Measurements from ENCODE around the gene ZNRF4.

Gene ZNRF4

DNA sequence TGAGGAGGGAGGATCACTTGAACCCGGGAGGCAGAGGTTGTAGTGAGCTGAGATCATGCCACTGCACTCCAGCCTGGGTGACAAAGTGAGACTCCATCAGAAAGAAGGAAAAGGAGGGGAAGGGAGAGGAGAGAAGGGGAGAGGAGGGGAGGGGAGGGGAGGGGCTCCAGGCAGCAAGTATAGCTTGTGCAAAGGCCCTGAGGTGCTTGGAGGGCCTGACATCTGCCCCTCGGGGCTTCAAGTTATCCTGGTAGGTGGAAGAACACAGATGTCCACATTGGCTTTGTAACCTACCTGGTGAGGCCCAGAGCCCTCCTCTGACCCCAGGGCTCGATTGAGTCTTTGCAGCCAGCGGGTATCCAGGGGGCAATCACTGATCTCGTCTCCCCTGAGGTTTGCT lies 11.5 kb upstream of the ZNRF4 start:
- DNase-seq, result no peak

DNA sequence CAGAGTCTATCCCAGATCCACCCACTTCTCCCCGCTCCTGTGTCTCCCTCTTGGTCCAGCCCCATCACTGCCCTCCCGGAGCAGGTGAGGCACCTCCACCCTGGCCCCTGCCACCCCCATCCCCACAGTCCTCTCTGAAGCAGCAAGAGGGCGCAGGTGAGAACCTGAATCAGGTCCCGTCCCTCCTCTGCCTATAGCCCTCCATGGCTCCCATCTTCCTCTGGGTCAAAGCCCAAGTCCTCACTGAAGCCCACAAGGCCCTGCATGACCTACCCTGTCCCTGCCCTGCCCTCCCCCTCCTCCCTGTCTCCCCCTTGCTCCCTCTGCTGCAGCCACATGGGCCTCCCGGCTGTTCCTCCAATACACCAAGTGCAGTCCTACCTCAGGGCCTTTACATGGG lies 10.8 kb upstream of the ZNRF4 start:
- DNase-seq, result no peak

DNA sequence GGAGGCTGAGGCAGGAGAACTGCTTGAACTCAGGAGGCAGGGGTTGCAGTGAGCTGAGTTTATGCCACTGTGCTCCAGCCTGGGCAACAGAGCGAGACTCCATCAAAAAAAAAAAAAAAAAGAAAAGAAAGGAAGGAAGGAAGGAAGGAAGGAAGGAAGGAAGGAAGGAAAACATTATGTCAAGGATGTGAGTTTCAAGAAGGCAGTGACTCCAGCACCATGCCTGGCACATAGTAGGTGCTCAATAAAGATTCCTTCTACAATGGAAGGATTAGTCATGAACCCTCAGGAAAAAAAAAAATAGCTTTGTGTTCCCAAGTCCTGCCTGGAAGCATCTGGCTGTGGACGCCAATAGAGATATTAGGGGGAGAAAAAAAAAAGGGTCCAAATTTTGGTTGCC lies 10.1 kb upstream of the ZNRF4 start:
- no peak for DNase-seq

DNA sequence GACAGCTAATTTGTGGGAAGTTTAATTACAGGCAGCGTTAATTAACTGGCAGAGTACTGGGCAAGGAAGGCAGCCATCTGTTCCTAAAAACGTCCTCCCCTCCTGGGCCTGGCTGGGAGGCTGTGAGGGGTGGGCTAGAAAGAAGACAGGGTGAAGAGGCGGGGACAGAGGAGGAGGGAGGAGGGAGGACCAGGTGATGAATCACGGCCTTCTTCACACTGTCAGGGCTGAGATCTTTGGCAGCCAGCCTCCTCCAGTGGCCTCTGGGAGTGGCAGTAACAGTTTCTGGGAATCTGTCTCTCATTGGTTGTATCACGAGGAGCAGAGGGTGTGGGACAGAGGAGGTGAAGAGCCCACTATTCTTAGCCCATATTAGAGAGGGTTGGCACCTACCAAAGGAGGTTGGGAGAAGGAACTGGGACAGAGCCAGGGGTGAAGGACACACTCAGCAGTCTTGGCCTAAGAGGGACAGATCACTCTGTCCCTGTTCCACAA lies 9.6 kb upstream of the ZNRF4 start:
- no peak for DNase-seq

DNA sequence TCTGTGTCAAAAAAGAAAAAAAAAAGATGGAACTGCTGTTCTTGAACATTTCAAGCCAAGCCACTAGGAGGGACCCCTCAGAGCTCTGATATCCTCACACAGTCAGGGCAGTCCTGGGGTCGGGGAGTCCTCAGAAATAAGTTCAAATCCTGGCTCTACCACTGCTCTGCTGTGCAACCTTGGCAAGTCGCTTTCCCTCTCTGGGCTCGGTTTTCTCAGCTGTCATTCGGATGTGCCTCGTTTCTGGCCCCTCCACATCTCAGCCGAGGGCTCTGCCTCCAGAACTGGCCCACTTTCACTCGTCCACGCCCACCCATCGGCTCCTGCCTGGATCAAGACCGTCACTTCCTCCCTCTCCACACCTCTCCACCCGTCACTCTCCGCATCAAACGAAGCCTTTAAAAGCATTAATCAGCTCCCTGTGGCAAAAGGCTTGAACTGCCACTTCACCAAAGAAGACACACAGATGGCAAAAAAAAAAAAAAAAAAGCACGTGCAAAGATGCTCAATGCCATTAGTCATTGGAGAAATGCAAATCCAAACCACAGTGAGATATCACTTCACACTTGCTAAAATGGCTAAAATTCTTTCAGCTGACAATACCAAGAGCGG lies 7.4 kb upstream of the ZNRF4 start:
- no peak for DNase-seq

DNA sequence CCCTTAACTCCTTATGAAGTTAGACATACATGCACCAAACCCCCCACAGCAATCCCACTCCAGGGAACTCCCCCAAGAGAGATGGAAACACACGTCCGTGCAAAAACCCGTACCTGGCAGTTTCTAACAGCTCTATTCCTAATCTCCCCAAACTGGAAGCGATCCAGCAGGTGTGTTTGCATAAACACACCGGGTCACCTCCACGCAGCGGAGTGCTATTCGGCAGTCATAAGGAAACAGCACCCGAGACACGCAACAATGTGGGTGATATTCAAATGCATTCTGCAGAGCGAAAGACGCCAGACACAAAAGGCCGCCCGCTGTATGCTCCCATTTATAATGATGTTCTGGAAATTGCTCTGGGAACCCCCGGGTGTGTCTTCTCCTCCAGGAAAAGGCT lies 6.8 kb upstream of the ZNRF4 start:
- DNase-seq, result no peak

DNA sequence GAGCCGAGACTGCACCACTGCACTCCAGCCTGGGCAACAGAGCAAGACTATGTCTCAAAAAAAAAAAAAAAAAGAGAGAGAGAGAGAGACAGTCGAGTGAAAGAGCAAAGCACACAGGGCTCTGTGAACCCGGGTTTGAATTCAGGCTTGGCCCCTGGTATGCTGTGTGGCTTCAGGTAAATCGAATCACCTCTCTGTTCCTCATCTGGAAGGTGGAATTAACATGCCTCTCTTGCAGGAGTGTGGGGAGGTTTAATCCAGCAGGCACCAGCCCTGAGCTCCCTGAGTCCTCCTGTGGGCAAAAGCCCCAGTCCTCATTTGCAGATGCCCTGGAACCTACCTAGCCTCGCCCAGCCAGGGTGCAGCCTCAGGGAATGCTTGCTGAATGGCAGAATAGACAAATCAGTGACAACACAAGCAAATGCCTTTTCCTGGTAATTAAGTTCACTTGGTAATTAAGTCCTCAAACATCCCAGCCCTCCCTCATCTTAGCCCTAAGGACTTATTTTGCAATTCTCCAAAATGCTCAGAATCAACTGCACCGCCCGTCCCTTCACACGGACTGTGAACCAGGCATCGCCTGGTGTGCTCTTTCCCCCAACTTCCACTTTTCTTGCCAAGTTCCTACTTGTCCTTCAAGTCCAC lies 4.6 kb upstream of the ZNRF4 start:
- DNase-seq, result no peak

DNA sequence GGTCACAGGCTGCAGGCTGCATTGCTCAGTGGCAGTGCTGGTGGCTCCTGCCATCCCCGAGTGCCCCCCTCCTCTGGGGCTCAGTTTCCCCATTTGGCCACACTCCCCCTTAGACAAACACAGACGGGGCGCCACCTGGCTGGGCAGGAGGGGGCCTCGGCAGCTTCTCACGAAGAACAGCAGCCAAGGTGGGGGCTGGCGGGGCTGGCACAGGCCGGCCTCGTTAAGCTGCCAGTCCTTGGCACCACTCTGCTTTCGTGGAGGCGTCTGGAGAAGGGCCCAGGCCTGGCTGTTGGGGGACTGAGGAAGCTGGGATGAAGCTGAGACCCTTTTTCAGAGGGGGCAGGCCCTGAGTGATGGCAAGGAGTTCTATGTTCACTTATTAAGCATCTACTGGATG lies 3.7 kb upstream of the ZNRF4 start:
- no peak for DNase-seq

DNA sequence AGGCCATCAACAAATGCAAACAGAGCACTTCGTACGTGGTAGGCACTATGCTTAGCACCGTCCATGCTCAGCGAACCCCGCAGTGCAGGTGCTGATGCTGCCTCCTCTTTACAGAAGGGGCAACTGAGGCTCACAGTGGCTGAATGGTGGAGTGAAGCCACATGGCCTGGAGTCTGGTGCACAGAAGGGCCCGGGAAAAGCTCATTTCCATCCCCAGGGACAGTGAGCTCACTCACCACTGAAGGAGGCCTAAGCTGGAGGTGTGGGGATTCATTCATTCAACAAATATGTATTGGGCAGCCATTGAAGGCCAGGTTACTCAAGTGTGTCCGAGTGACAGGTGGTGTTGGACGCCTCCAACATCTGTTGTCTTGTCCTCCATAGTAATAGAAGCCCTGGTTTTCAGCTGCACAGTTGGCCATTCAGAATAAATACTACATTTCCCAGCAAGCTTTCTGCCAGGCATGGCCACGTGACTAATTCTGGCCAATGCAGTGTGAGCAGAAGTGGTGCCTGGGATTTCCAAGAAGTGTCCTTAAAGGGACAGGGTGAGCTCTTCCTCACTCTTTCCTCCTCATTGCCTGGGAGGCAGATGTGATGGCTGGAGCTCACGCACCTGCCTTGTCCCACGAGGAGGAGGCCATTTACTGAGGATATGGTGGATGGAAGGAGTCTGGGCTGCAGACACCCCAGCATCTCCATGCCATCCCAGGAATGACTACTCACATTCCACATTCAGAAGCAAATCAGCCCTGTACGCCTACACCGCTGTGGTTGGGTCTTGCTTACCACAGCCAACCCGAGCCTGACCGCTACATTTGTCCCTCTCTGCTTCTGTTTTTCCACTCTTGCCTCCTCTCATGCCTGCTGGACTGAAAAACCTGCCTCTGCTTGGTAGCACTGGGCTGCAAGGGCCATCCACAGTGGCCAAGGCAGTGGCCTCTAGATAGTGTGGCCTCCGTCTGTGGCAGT lies 2.3 kb upstream of the ZNRF4 start:
- no peak for DNase-seq

DNA sequence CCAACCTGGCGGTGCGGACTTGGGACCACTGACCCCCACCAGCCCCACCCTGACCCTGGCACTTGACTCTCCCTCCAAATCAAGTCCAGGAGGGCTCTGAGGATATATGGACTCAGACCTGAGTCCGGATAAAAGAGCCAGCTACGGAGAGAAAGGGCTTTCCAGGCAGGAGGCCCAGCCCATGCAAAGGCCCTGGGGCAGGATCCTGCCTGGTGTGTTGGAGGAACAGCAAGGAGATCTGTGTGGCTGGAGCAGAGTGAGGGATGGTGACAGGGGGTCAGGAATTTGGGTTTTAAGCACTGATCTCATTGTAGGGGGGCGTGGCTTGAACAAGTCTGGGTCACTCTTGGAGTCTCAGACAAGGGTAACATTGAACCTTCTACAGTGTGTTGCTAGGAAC lies 474 bp upstream of the ZNRF4 start:
- DNase-seq, result no peak

DNA sequence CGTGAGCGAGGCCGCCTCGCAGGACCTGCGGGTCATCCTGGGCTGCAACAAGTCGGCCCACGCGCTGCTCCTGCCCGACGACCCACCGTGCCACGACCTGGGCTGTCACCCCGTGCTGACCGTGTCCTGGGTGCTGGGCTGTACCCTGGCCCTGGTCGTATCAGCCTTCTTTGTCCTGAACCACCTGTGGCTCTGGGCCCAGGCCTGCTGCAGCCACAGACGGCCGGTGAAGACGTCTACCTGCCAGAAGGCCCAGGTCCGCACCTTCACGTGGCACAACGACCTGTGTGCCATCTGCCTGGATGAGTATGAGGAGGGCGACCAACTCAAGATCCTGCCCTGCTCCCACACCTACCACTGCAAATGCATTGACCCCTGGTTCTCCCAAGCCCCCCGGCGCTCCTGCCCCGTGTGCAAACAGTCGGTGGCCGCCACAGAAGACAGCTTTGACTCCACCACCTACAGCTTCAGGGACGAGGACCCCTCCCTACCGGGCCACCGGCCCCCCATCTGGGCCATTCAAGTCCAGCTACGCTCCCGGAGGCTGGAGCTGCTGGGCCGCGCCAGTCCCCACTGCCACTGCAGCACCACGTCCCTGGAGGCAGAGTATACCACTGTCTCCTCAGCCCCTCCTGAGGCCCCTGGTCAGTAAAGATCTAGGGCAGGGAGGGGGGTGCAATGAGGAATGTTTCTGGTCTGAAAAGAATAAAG lies 1.1 kb downstream of the ZNRF4 start:
- no peak for DNase-seq

DNA sequence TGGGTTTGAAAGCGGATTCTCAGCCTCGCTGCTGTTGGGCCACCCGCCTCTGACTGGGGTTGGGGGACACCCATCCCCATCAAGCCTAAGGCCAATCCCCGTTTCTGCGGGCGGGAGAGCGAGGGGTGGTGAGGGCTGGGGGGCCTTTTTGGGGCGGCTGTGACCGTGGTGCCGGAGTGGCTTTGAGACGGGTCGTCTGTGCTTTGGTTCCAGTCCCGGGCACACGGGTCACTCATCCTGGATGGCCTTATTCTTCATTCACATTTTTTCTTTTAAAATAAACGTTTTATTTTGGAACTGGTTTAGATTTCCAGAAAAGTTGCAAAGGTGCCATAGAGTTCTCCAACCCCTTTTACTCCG lies 1.6 kb downstream of the ZNRF4 start:
- DNase-seq, result no peak

DNA sequence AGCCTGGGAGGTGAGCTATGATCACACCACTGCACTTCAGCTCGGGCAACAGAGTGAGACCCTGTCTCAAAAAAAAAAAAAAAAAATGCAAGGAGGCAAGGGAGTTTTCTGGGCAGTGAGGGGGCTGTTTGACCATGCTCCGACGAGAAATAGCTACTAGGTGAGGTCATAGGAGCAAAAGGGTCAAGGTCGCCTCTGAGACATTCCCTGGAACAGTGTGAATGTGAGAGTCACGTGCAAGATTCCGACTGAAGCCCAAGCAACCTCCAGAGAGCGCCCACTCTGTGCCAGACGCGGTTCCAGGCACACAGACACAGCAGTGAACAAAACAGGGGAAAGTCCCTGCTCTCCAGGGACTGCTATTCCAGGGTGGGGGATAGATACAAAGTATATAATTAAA lies 2.5 kb downstream of the ZNRF4 start:
- no peak for DNase-seq

DNA sequence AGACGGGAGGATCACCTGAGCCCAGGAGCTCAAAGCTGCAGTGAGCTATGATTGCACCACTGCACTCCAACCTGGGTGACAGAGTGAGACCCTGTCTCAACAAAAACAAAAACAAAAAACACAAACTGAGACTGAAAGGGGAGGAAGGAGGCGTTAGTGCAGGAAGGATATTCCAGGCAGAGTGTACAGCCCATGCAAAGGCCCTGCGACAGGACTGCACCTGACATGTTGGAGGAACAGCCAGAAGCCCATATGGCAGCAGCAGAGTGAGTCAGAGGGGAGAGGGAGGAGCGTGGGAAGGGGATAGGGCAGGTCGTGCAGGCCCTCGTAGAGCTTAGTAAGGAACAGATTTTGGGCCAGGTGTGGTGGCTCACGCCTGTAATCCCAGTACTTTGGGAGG lies 3.2 kb downstream of the ZNRF4 start:
- no peak for DNase-seq

DNA sequence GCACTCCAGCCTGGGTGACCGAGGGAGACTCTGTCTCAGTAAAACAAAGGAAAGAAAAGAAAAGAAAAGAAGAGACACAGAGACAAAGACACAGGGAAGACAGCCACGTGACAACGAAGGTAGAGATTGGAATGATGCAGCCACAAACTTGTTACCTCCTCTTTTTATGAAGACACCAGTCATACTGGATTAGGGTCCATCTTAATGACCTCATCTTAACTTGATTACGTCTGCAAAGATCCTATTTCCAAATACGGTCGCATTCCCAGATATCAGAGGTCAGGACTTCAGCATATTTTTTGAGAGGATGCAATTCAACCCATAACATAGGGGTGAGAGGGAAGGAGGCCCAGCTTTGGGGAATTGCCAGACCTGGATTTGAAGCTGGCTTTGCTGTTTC lies 4.1 kb downstream of the ZNRF4 start:
- no peak for DNase-seq

DNA sequence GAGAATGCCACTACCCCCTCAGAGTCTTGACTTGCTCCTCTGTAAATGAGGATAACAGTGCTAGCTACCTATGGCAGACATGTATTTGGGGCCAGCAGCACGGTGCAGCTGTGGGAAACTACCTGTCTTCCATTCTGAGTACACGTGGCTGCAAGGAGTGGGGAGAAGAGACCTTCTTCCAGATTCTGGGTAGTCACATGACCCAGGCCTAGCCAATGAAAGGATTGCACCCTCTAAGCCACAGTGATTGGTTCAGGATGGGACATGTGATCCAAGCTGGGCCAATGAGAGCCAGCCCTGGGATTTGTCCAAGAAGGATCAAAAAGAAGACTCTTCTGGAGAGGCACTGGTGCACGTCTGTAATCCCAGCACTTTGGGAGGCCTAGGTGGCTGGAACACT lies 5.5 kb downstream of the ZNRF4 start:
- DNase-seq, result no peak

DNA sequence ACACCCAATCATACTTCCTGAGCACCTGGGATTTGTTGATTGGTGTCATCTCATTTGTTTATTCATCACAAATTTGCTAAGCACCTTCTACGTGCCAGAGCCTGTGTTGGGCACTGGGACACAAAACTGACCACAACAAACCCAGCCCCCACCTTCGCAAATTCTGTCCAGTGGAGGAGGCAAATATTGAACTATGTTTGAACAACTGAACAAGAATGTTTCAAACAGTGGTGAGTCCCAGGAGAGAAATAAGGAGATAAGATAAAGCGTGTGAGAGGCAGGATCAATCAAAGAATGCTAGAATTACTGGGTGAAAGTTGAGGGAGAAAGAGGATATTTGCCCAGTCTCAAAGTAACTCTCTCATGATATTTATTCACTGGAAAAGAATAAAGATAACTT lies 8.7 kb downstream of the ZNRF4 start:
- DNase-seq, result no peak

DNA sequence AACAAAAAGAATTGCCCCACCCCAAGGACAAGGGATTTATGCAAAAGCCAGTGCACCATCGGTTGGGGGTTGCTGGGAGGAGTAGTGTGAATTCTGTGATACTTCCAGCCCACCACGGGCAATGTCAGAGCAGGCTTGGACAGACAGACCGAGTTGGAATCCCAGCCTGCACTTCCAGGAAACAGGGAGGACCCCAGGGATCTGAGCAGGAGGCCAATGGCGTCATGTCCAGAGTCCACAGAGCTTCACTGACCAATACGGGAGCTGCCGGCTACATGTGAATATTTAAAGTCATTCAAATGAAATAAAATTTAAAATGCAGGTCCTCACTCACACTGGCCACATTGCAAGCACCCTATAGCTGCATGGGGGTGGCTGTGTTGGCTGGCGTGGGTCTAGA lies 10.9 kb downstream of the ZNRF4 start:
- no peak for DNase-seq

DNA sequence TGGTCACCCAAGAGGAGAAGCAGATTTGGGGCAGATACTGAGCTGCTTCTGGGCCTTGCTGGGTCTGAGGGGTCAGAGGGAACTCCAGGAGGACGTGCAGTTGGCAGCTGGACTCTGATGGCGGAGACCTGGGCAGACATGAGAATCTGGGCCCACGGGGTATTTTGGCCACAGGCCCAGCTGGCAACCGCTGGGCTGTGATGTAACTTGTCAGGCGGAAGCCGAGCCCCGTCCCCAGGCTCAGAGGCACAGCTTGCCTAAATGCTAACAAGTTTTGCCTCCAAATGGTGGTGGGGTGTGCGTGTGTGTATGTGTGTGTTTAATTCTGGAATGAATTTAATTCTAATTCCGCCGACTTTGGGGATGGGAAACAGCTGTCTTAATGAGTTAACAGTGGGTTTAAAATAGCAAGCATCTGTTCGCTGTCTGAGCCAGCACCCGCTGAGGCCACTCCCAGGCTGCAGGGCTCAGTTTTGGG lies 11.6 kb downstream of the ZNRF4 start:
- DNase-seq, result no peak

DNA sequence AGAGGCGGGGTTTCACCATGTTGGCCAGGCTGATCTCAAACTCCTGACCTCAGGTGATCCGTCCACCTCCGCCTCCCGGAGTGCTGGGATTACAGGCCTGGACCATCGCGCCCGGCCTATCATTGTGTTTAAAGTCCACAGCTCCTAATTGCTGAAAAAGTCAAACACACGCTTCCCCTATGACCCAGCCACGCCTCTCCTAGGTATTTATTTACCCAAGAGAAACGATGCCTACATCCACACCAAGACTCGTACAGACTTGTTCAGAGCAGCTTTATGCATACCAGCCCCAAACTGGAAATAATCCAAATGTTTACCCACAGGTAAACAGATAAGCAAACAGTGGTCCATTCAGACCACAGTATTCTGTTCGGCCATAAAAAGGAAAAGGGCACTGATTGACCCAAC lies 15.1 kb downstream of the ZNRF4 start:
- DNase-seq, result no peak

DNA sequence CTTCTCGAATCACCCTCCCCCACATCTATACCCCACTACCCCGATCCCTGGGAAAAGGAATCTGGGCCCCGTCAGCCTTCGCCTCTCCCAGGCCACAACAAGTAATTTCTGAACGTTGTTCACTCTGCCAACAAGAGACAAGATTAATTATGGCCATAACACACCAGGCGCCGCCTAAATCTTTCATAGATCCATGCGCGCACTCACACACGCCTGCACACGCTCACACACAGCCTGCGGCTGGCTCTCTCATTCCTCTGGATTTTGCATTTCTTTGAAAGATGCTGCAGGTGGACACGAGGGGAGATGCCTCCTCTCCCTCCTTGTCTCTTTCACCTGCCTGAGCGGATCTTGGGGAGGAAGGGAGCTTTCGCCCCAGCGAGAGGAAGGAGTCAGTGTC lies 17.1 kb downstream of the ZNRF4 start:
- DNase-seq, result no peak

DNA sequence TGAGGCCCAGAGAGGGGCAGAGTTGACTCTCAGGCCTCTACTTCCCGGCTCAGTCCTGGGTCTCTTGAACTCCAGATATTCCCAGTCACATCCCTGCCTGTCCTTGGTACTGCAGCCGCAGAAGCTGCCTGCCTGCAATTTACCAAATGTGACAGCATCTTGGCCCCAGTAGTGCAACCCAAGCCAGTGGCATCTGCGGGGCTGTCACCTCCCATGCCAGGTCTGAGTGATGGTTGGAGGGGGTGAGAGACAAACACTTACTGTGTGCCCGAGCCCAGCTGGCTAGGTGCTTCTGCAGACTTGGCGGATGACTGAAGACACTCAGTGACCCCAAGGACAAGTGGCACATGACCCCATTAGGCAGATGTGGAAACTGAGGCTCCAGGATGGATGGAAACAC lies 18.4 kb downstream of the ZNRF4 start:
- DNase-seq, result no peak
